Loucy (cell line): ENCODE results near the gene BARX1.

ENCODE experiments used
- H2AFZ ChIP-seq: fragments of 200-600 bp; sonication (generic); 2 replicates; pipeline ENCODE4 v1.6.0; 2016; ENCODE audit warnings: antibody characterized with exemption, mild to moderate bottlenecking, low read length, moderate library complexity
- H3F3A ChIP-seq: fragments of 200-600 bp; 2 replicates; pipeline ENCODE4 v1.6.0; 2016; ENCODE audit warnings: antibody characterized with exemption, low read depth, mild to moderate bottlenecking
- H3K27me3 ChIP-seq: fragments of 200-600 bp; sonication (generic); 2 replicates; pipeline ENCODE4 v1.6.1; 2014; ENCODE audit warnings: low read length, mild to moderate bottlenecking; ENCODE audit not compliant: insufficient read depth, poor library complexity, severe bottlenecking
- H3K36me3 ChIP-seq: fragments of 200-600 bp; sonication (generic); 2 replicates; pipeline ENCODE4 v1.6.1; 2016; ENCODE audit warnings: low read length; ENCODE audit not compliant: insufficient read depth
- H3K4me1 ChIP-seq: fragments of 200-600 bp; sonication (generic); 2 replicates; pipeline ENCODE4 v1.5.1; 2014; ENCODE audit warnings: low read length, mild to moderate bottlenecking; ENCODE audit not compliant: insufficient read depth, poor library complexity, severe bottlenecking
- H3K4me2 ChIP-seq: fragments of 200-600 bp; sonication (generic); 2 replicates; pipeline ENCODE4 v1.6.0; 2014; ENCODE audit warnings: antibody characterized with exemption, low read length, low read depth, mild to moderate bottlenecking; ENCODE audit not compliant: poor library complexity, severe bottlenecking
- H3K4me3 ChIP-seq: fragments of 200-600 bp; sonication (generic); 2 replicates; pipeline ENCODE4 v1.5.1; 2014; ENCODE audit warnings: low read length, mild to moderate bottlenecking, mixed read lengths; ENCODE audit not compliant: poor library complexity, severe bottlenecking
- H3K79me2 ChIP-seq: fragments of 200-600 bp; sonication (generic); 2 replicates; pipeline ENCODE4 v1.6.1; 2014; ENCODE audit warnings: low read length; ENCODE audit not compliant: insufficient read depth
- H3K9ac ChIP-seq: fragments of 200-600 bp; sonication (generic); 2 replicates; pipeline ENCODE4 v1.6.0; 2014; ENCODE audit warnings: mild to moderate bottlenecking, low read depth, low read length, moderate library complexity; ENCODE audit not compliant: poor library complexity, severe bottlenecking
- H3K9me2 ChIP-seq: fragments of 200-600 bp; sonication (generic); replicated peaks from 2 replicates; pipeline ENCODE4 v1.6.1; 2016; ENCODE audit warnings: low read depth, low read length, mixed read lengths
- H3K9me3 ChIP-seq: fragments of 200-600 bp; sonication (generic); 2 replicates; pipeline ENCODE4 v1.6.1; 2014; ENCODE audit warnings: mild to moderate bottlenecking, antibody characterized with exemption, low read length, low read depth; ENCODE audit not compliant: insufficient read depth
- H4K20me1 ChIP-seq: fragments of 200-600 bp; sonication (generic); 2 replicates; pipeline ENCODE4 v1.6.0; 2014; ENCODE audit warnings: antibody characterized with exemption, low read length, mild to moderate bottlenecking; ENCODE audit not compliant: insufficient read depth, poor library complexity, severe bottlenecking
- CTCF ChIP-seq: fragments of 200-600 bp; sonication (generic); conservative IDR thresholded peaks from 2 replicates; pipeline ENCODE4 v1.5.1; 2014; ENCODE audit warnings: mild to moderate bottlenecking, antibody characterized with exemption, low read length
- EZH2phosphoT487 ChIP-seq: fragments of 200-600 bp; IDR thresholded peaks from 2 replicates; pipeline ENCODE4 v1.6.1; 2018; ENCODE audit warnings: antibody characterized with exemption, mild to moderate bottlenecking, moderate library complexity, borderline replicate concordance

The BARX1 gene

GRCh38 chr9:93984860-93985259 lies 29.7 kb upstream of the BARX1 start:
- no peaks in the 10 kb centered on the region for H4K20me1 ChIP-seq
- no peaks in the 10 kb centered on the region for H3K36me3 ChIP-seq
- H2AFZ ChIP-seq, result no peak overlapping the region
- no peak overlapping the region for H3K9ac ChIP-seq
- no peaks in the 10 kb centered on the region for H3K4me1 ChIP-seq
- H3K79me2 ChIP-seq, result no peaks in the 10 kb centered on the region
- no peak for TF ChIP-seq CTCF
- no peak for TF ChIP-seq EZH2phosphoT487
- H3K9me2 ChIP-seq, result no peaks in the 10 kb centered on the region
- H3K4me2 ChIP-seq, result no peak overlapping the region
- no peaks in the 10 kb centered on the region for H3F3A ChIP-seq
- H3K4me3 ChIP-seq, result no peak overlapping the region
- peaks cover 5% of the 10 kb centered on the region; the same call in 1 of the 2 replicates for H3K9me3 ChIP-seq
- H3K27me3 ChIP-seq, result no peaks in the 10 kb centered on the region

GRCh38 chr9:93983875-93984274 lies 28.7 kb upstream of the BARX1 start:
- Histone ChIP-seq H3K27me3 (no peaks in the 10 kb centered on the region), H2AFZ (no peak overlapping the region), H3K9me3 (peaks cover 5% of the 10 kb centered on the region; the same call in 1 of the 2 replicates), H3K79me2 (no peaks in the 10 kb centered on the region), H3K36me3 (no peaks in the 10 kb centered on the region), H3K9ac (no peak overlapping the region), H3K4me1 (no peaks in the 10 kb centered on the region), H3K4me2 (no peak overlapping the region), H4K20me1 (no peaks in the 10 kb centered on the region), H3K4me3 (no peak overlapping the region), H3K9me2 (no peaks in the 10 kb centered on the region), H3F3A (no peaks in the 10 kb centered on the region)
- TF ChIP-seq EZH2phosphoT487, result no peak
- TF ChIP-seq CTCF, result no peak

GRCh38 chr9:93979721-93980120 lies 24.6 kb upstream of the BARX1 start:
- Histone ChIP-seq H2AFZ (no peak overlapping the region), H3F3A (no peaks in the 10 kb centered on the region), H3K4me2 (no peak overlapping the region), H3K4me1 (no peaks in the 10 kb centered on the region), H3K36me3 (no peaks in the 10 kb centered on the region), H3K9me3 (no peaks in the 10 kb centered on the region), H3K27me3 (no peaks in the 10 kb centered on the region), H3K4me3 (no peak overlapping the region), H3K79me2 (no peaks in the 10 kb centered on the region), H3K9me2 (no peaks in the 10 kb centered on the region), H4K20me1 (no peaks in the 10 kb centered on the region), H3K9ac (no peak overlapping the region)
- TF ChIP-seq EZH2phosphoT487, result no peak

GRCh38 chr9:93978551-93978950 lies 23.4 kb upstream of the BARX1 start:
- Histone ChIP-seq H3K27me3 (no peaks in the 10 kb centered on the region), H3F3A (no peaks in the 10 kb centered on the region), H3K4me3 (no peak overlapping the region), H3K9ac (no peak overlapping the region), H3K4me1 (no peaks in the 10 kb centered on the region), H3K79me2 (no peaks in the 10 kb centered on the region), H2AFZ (no peak overlapping the region), H3K4me2 (no peak overlapping the region), H3K9me3 (no peaks in the 10 kb centered on the region), H4K20me1 (no peaks in the 10 kb centered on the region), H3K9me2 (no peaks in the 10 kb centered on the region), H3K36me3 (no peaks in the 10 kb centered on the region)
- no peak for TF ChIP-seq EZH2phosphoT487
- no peak for TF ChIP-seq CTCF
